Heart right ventricle (tissue), 16 donors: ENCODE measurements around the gene ADAM33. TPM values are rescaled to one million over a fixed set of nuclear protein-coding genes. Genes with fewer than 3 reads are reported as not detected.

Source experiments
- ATAC-seq, 8 donors: fragments of 200-7000 bp; cut with Tn5 transposase; one replicate each; pipeline ENCODE4 v1.9.1; 2020; ENCODE audit warnings: mild to moderate bottlenecking in 8 of 8, moderate library complexity in 8 of 8, moderate number of reproducible peaks in 1 of 8
- DNase-seq, 2 donors: peaks; one replicate each; pipeline ENCODE4 v3.0.0-alpha.2; 2020
- H3K27ac ChIP-seq, 10 donors: fragments of 200-600 bp; sonication (generic) in 2 of 10; one replicate each; pipeline versions ENCODE4 v1.5.0 to v1.8.0; 2020 to 2022; ENCODE audit warnings: mild to moderate bottlenecking in 3 of 10
- H3K27me3 ChIP-seq, 7 donors: fragments of 200-600 bp; one replicate each; pipeline ENCODE4 v1.8.0; 2021 to 2022; ENCODE audit warnings: mild to moderate bottlenecking in 2 of 7
- H3K36me3 ChIP-seq, 9 donors: fragments of 200-600 bp; sonication (generic) in 1 of 9; one replicate each; pipeline versions ENCODE4 v1.5.0 to v1.8.0; 2020 to 2022; ENCODE audit warnings: mild to moderate bottlenecking in 2 of 9
- H3K4me1 ChIP-seq, 9 donors: fragments of 200-600 bp; sonication (generic) in 1 of 9; one replicate each; pipeline versions ENCODE4 v1.5.0 to v1.8.0; 2020 to 2022; ENCODE audit warnings: mild to moderate bottlenecking in 4 of 9
- H3K4me3 ChIP-seq, 10 donors: fragments of 200-600 bp; sonication (generic) in 2 of 10; one replicate each; pipeline versions ENCODE4 v1.5.0 to v1.8.0; 2020 to 2022; ENCODE audit warnings: mild to moderate bottlenecking in 7 of 10, moderate library complexity in 2 of 10
- H3K9me3 ChIP-seq, 11 donors: fragments of 200-600 bp in 10 of 11; sonication (generic) in 2 of 11; one replicate each; pipeline versions ENCODE4 v1.5.0 to v1.8.0; 2013 to 2022; ENCODE audit warnings: mild to moderate bottlenecking in 2 of 11, control low read depth in 1 of 11, moderate library complexity in 1 of 11
- CTCF ChIP-seq, 9 donors: fragments of 200-600 bp; sonication (generic) in 2 of 9; IDR thresholded peaks; one replicate each; pipeline versions ENCODE4 v1.5.0 to v1.8.0; 2021 to 2022; ENCODE audit warnings: antibody characterized with exemption in 9 of 9, mild to moderate bottlenecking in 5 of 9, moderate library complexity in 1 of 9
- WGBS, 2 donors: extraction: QIAGEN DNeasy Blood & Tissue Kit; methylation state at CpG; one replicate each; pipeline ENCODE4 v1.1.7; 2013; ENCODE audit warnings: inconsistent platforms in 1 of 2; 5-methylcytosine and 5-hydroxymethylcytosine counted together
- intact Hi-C, 10 donors: fragments of 100-400 bp; cut with DNase I; formaldehyde crosslinking; loops; one replicate each; pipeline versions ENCODE4 v1.11.1 to v1.14.2; 2022
- polyA plus RNA-seq, 2 donors: library from polyadenylated mRNA; stranded (reverse); fragments of 200-250 nt; gene quantifications; one replicate each; pipeline ENCODE4 v1.2.3, GENCODE V29; 2013
- total RNA-seq, 10 donors: library from RNA; stranded (reverse); fragmentation: NEBNext Ultra II Directional in 3 of 10; extraction: Animal tissue kit (Norgen Biotek cat#: 25700) in 3 of 10; gene quantifications; one replicate each; pipeline versions ENCODE4 v1.2.1 to v1.2.4, GENCODE V29; 2021 to 2023
- donor health status: Arrhythmogenic right ventricular cardiomyopathy.
- donor health status: ischemic (EF 13 %, LVEDD 7.1; RV severe dilation, severe dysfunction).
- donor health status: healthy with polysubstance abuse.
- donor health status: DM: no; HTN: yes; CAD: no.
- donor health status: DM: no; HTN: no; CAD: no.
- donor health status: ischemic (EF 25% LVEDD 6.9; RV normal size, moderate dysfunction).
- donor health status: ischemic (EF 25% LVEDD 5.7; RV mildly dilated, moderate dysfunction).
- donor health status: healthy.
- donor health status: DM: yes; HTN: yes; CAD: no.
- donor health status: Ischemic cardiomyopathy.
- donor health status: ischemic (EF 35%, LVEDD 5.7; RV mildly dilated, moderate dysfunction).
- donor health status: nonischemic (EF 11% LVEDD 7.7; RV severe dilation, severe dysfunction).
- donor health status: DM: yes; HTN: yes; CAD: no.
- donor health status: PGD.
- donor health status: ischemic (EF 29% LVEDD 5.4; RV normal size, mild dysfunction).
- donor health status: nonischemic (EF 23%, LVEDD 6.1; RV moderate dilation, normal function).

Gene ADAM33
- total and polyA plus RNA-seq, 12 donors: 1.6 to 71.8 (median 4.5) TPM

- intact Hi-C loops: no loop called here
- no peak for TF ChIP-seq CTCF (IDR thresholded peaks at IDR 0.05)
- Histone ChIP-seq H3K4me1 (peaks cover 0 to 6% (median 0%) of the 10 kb centered on the region in 9 donors), H3K27ac (no peak overlapping the region), H3K4me3 (no peak overlapping the region), H3K9me3 (no peaks in the 10 kb centered on the region), H3K27me3 (no peaks in the 10 kb centered on the region), H3K36me3 (peaks cover 0 to 84% (median 30%) of the 10 kb centered on the region in 9 donors)
- no peak for DNase-seq
- ATAC-seq: no peak
These were observed 34.3 kb downstream of the ADAM33 start for GRCh38 chr20:3647473-3647872.

- WGBS, 2 donors: 84 to 88% methylated on average over 13 of the region's 13 CpGs
- Histone ChIP-seq H3K27me3 (no peaks in the 10 kb centered on the region), H3K4me3 (no peak overlapping the region), H3K27ac (no peak overlapping the region), H3K4me1 (peaks cover 0 to 3% (median 0%) of the 10 kb centered on the region in 9 donors), H3K36me3 (peaks cover 0 to 92% (median 30%) of the 10 kb centered on the region in 9 donors), H3K9me3 (no peaks in the 10 kb centered on the region)
- ATAC-seq (peak in 1 of 8 donors; percentile 20), DNase-seq (no peak)
- no peak for TF ChIP-seq CTCF (IDR thresholded peaks at IDR 0.05)
- intact Hi-C loops: no loop called here
These were observed 35.2 kb downstream of the ADAM33 start for GRCh38 chr20:3646651-3647050.

- Histone ChIP-seq H3K9me3 (no peaks in the 10 kb centered on the region), H3K27ac (no peak overlapping the region), H3K36me3 (peaks cover 0 to 95% (median 30%) of the 10 kb centered on the region in 9 donors), H3K4me1 (no peaks in the 10 kb centered on the region), H3K27me3 (no peaks in the 10 kb centered on the region), H3K4me3 (no peak overlapping the region)
- intact Hi-C loops: no loop called here
- WGBS, 2 donors: 73 to 93% methylated on average over 5 of the region's 5 CpGs
- no peak for TF ChIP-seq CTCF (IDR thresholded peaks at IDR 0.05)
- DNase-seq (no peak), ATAC-seq (no peak)
These were observed 35.8 kb downstream of the ADAM33 start for GRCh38 chr20:3646067-3646440.

GRCh38 chr20:3645309-3646066 lies 36.3 kb downstream of the ADAM33 start:
- Histone ChIP-seq H3K27ac (no peak overlapping the region), H3K27me3 (no peaks in the 10 kb centered on the region), H3K9me3 (no peaks in the 10 kb centered on the region), H3K36me3 (peaks cover 0 to 98% (median 30%) of the 10 kb centered on the region in 9 donors), H3K4me1 (no peaks in the 10 kb centered on the region), H3K4me3 (no peak overlapping the region)
- ATAC-seq (peak in 1 of 8 donors; percentile 34), DNase-seq (no peak)
- WGBS, 2 donors: 92 to 95% methylated on average over 20 of the region's 20 CpGs
- intact Hi-C loops: no loop called here
- no peak for TF ChIP-seq CTCF (IDR thresholded peaks at IDR 0.05)
